ENCODE data around the gene SAMD1.

DNA sequence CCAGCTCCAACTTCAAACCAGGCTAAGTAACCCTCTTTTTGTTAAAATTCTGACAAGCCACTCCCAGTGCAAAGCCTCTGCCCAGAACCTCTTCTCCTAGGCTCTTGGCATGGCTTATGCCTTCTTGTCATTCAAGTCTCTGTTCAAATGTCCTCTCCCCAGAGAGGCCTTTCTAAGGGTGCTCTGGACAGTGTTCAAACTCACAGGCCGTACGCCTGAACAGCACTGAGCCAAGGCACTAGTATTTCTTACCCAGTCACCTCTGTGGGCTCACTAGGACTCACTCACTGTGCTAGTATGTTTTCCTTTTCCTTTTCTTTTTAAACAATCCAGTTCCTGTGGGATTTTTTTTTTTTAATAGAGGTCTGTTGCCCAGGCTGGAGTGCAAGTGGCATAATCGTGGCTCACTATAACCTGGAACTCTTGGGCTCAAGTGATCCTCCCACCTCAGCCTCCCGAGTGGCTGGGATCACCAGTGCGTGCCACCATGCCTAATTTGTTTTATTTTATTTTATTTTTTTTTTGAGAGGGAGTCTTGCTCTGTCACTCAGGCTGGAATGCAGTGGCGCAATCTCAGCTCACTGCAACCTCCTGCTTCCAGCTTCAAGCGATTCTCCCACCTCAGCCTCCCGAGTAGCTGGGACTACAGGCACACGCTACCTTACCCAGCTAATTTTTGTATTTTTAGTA, 48.2 kb upstream of the SAMD1 start:
- TF ChIP-seq, protein P1, sequence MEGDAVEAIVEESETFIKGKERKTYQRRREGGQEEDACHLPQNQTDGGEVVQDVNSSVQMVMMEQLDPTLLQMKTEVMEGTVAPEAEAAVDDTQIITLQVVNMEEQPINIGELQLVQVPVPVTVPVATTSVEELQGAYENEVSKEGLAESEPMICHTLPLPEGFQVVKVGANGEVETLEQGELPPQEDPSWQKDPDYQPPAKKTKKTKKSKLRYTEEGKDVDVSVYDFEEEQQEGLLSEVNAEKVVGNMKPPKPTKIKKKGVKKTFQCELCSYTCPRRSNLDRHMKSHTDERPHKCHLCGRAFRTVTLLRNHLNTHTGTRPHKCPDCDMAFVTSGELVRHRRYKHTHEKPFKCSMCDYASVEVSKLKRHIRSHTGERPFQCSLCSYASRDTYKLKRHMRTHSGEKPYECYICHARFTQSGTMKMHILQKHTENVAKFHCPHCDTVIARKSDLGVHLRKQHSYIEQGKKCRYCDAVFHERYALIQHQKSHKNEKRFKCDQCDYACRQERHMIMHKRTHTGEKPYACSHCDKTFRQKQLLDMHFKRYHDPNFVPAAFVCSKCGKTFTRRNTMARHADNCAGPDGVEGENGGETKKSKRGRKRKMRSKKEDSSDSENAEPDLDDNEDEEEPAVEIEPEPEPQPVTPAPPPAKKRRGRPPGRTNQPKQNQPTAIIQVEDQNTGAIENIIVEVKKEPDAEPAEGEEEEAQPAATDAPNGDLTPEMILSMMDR (IDR thresholded peaks at IDR 0.05): no peak
- TF ChIP-seq ZFX (IDR thresholded peaks at IDR 0.05; ENCODE audit: borderline replicate concordance): no peak
